HUDEP-2 (cell line): ENCODE data around the gene KLK15.

Source experiments
- DNase-seq, 76 experiments: peaks; one replicate each; lab custom pipeline; 2025; ENCODE audit not compliant: unreplicated experiment in 76 of 76; lab: John Stamatoyannopoulos, UW

The KLK15 gene

DNA sequence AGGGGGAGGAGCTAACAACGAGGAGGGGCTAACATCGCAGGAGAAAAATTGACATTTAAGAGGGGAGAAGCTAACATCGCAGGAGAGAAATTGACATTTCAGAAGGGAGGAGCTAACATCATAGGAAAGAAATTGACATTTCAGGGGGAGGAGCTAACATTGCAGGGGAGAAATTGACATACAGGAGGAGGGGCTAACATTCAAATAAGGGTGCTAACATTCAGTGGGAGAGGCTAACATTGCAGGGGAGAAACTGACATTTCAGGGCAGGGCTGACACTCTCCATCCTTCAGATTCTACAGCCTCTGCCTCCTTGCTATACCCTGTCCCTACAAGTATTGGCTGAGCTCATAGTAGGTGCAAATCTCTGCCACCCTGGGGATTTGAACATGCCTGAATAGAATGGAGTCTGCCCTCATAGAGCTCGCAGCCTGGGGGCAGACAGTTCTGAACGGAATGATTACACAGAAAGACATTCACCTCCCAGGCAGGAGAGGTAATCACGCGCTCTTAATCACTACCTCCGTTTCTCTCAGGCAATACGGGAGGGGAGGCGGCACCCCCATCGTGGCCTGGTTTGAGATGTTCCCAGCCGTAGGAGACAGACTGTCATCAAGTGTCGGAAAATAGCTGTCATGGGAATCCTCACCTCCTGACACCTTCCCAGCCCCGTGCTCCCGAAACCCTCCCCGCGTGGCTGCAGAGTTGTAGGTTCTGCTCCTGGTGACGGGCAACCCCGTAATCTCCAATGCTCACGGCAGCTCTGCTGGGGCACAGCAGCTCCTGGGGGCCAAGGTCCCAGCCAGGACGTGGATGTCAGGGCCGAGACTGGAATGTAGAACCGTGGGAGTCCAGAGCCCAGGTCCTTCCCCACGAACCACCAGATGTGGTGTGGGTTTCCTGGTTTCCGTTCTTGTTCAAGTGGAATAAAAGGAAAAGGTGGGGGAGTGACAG lies 53.6 kb downstream of the KLK15 start:
- DNase-seq = no peak

DNA sequence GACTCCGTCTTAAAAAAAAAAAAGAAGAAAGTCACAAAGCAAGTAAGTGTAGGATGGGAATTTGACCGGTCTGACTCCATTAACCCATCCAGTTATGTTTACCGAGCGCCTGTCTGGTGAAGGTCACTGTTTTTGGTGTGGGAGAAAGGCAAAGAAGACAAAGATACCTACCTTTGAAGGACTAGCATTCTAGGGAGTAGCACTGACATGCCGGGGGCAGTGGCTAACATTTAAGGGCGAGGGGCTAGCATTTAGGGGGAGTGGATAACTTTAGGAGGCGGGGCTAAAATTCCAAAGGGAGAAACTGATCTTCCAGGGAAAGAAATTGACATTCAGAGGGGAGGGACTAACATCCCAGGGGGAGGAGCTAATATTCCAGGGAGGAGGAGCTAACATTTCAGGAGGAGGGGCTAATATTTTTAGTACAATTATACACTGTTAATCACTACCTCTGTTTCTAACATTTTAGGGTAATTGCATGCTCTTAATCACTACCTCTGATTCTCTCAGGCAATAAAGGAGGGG lies 54.4 kb downstream of the KLK15 start:
- no peak for DNase-seq

DNA sequence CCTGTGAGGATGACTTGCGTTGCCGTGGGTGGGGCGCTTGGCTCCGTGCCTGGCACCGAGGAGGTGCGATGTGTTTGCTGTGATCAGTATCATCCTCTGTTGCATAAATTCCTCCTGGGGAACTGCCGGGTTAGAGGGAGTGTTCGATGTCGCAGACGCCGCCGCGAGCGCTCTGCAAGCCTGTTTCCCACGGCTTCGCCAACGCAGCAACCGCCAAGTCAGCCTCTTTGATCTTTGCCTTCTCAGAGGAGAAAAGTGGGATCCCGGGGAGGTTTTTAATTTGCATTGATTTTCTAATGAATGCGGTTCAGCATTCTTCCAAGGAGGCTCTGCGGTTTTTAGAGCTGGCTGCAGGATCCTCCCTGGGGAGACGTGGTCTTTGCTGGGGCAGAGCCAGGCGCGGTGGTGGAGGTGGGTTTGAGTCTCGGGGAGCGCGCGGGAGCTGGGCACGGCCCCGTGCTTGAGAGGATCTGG lies 55.5 kb downstream of the KLK15 start:
- DNase-seq = peak in 22 of 76 experiments; percentile 10 to 60 (median 23)

DNA sequence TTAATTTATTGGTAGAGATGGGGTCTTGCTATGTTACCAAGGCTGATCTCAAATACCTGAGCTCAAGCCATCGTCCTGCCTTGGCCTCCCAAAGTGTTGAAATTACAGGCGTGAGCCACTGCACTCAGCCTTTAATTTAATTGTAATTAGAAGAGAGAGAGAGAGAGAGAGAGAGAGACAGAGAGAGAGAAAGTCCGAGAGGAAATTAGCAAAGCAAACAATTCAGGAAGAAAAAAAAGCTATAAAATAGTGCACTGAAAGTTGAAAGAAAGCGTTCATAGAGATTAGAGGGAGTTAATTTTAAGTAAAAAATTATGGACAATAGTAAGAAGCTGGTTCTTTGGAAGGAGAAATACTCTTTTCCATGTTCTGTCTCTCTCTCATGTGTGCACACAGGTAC lies 56.1 kb downstream of the KLK15 start:
- DNase-seq = no peak

DNA sequence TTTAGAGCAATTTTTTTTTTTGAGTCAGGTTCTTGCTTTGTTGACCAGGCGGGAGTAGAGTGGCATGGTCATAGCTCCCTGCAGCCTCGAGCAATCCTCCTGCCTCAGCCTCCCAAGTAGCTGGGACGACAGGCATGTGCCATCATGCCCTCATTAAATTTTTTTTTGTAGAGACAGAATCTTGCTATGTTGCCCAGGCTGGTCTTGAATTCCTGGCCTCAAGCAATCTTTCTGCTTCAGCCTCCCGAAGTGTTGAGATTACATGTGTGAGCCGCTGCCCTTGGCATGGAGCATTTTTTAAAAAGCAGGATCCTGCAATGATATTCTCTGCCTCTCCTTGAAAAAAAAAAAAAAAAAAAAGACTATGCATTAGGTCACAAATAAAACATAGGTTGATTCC lies 57.2 kb downstream of the KLK15 start:
- DNase-seq = no peak
